K562 (cell line): Measurements from ENCODE around the gene CMIP. TPM values are rescaled to one million over a fixed set of nuclear protein-coding genes. Genes with fewer than 3 reads are reported as not detected.

ENCODE experiments used
- HMBOX1 ChIP-seq: sonication (generic); IDR thresholded peaks from 2 replicates; pipeline ENCODE4 v1.6.1; 2016
- HNRNPLL ChIP-seq: fragments of 200-400 bp; formaldehyde crosslinking; IDR thresholded peaks from 2 replicates; pipeline ENCODE4 v1.6.1; 2017; ENCODE audit warnings: low read length, low read depth, mild to moderate bottlenecking; ENCODE audit not compliant: poor library complexity, severe bottlenecking
- KDM1A ChIP-seq, 2 experiments: fragments of 450-650 bp; IDR thresholded peaks; 2 replicates each; pipeline ENCODE4 v1.6.1; 2016; ENCODE audit warnings: mild to moderate bottlenecking in 2 of 2
- NFATC3 ChIP-seq: fragments of 450-650 bp; IDR thresholded peaks from 2 replicates; pipeline ENCODE4 v1.6.1; 2017; ENCODE audit warnings: mild to moderate bottlenecking
- NFE2 ChIP-seq: IDR thresholded peaks from 2 replicates; pipeline ENCODE4 v1.6.1; 2014; ENCODE audit warnings: antibody characterized with exemption, low read depth
- RBBP5 ChIP-seq: fragments of 200-600 bp; sonication (generic); IDR thresholded peaks from 2 replicates; pipeline ENCODE4 v1.6.1; 2012; ENCODE audit warnings: borderline replicate concordance, mild to moderate bottlenecking, low read length, control low read depth, inconsistent platforms; ENCODE audit not compliant: insufficient read depth, poor library complexity, severe bottlenecking
- RBM22 ChIP-seq: fragments of 200-400 bp; formaldehyde crosslinking; IDR thresholded peaks from 2 replicates; pipeline ENCODE4 v1.6.1; 2018; ENCODE audit warnings: low read length, low read depth; ENCODE audit not compliant: poor library complexity, severe bottlenecking
- RREB1 ChIP-seq: fragments of 250-450 bp; sonication (Bioruptor Pico); IDR thresholded peaks from 2 replicates; pipeline ENCODE4 v1.4.0; 2020
- SRSF7 ChIP-seq: fragments of 200-400 bp; formaldehyde crosslinking; optimal IDR thresholded peaks from 2 replicates; pipeline ENCODE3; 2017; ENCODE audit warnings: mild to moderate bottlenecking, low read depth, low read length
- TGIF2 ChIP-seq: sonication (generic); formaldehyde crosslinking; IDR thresholded peaks from 2 replicates; pipeline ENCODE4 v1.8.1; 2022; ENCODE audit warnings: mild to moderate bottlenecking, missing genetic modification reagents, moderate library complexity
- YBX1 ChIP-seq: fragments of 450-650 bp; IDR thresholded peaks from 2 replicates; pipeline ENCODE4 v1.7.1; 2016; ENCODE audit warnings: mild to moderate bottlenecking
- ZBTB12 ChIP-seq: fragments of 250-450 bp; sonication (Bioruptor Pico); IDR thresholded peaks from 2 replicates; pipeline ENCODE4 v1.4.0; 2020
- ZBTB34 ChIP-seq: fragments of 250-450 bp; sonication (Bioruptor Pico); IDR thresholded peaks from 2 replicates; pipeline ENCODE4 v1.8.0; 2021; ENCODE audit warnings: mild to moderate bottlenecking, moderate library complexity
- ZC3H4 ChIP-seq: sonication (generic); formaldehyde crosslinking; IDR thresholded peaks from 2 replicates; pipeline ENCODE4 v1.9.0; 2021; ENCODE audit warnings: missing genetic modification reagents, borderline replicate concordance
- ZNF165 ChIP-seq: fragments of 250-450 bp; sonication (Bioruptor Pico); IDR thresholded peaks from 2 replicates; pipeline ENCODE4 v1.4.0; 2020; ENCODE audit warnings: borderline replicate concordance
- ZZZ3 ChIP-seq: fragments of 450-650 bp; IDR thresholded peaks from 2 replicates; pipeline ENCODE4 v1.6.1; 2016; ENCODE audit warnings: antibody characterized with exemption, mild to moderate bottlenecking, moderate library complexity
- polyA plus RNA-seq, 8 experiments: library from polyadenylated mRNA; depleted of rRNA in 4 of 8; stranded (reverse) in 5 of 8; unstranded in 3 of 8; fragments of >200 nt; fragmentation: Nextera tagmentation in 2 of 8; fragmentation: Illumina TruSeq in 1 of 8; extraction: Ambion mirVana in 2 of 8; extraction: Trizol in 1 of 8; gene quantifications; 2 replicates each; pipeline versions ENCODE4 v1.2.1 to v1.2.3, GENCODE V29; 2011 to 2014; ENCODE audit warnings: inconsistent platforms in 1 of 8, missing spikeins in 1 of 8
- total RNA-seq, 7 experiments: library from RNA; depleted of rRNA in 6 of 7; stranded (reverse); fragments of >200 nt in 6 of 7; fragmentation: Illumina TruSeq in 2 of 7; extraction: Trizol in 2 of 7; gene quantifications; 2 replicates each; pipeline versions ENCODE4 v1.2.1 to v1.2.3, GENCODE V29; 2011 to 2021; ENCODE audit warnings: low replicate concordance in 1 of 7
- TF ChIP-seq, protein P1 (sequence below), 3 experiments: fragments of 200-800 bp in 1 of 3; sonication (Bioruptor generic) in 1 of 3; sonication (generic) in 1 of 3; formaldehyde crosslinking in 1 of 3; IDR thresholded peaks; 2 replicates each; pipeline versions ENCODE4 v1.6.1 to v1.8.0; 2016 to 2022; ENCODE audit warnings: mild to moderate bottlenecking in 2 of 3, missing compliant biosample characterization in 2 of 3, missing genetic modification characterization in 2 of 3, missing genetic modification reagents in 1 of 3

Gene CMIP
- total and polyA plus RNA-seq, 9 of the 15 experiments (the other 6 are each of a cell fraction or from before 2014, with no cell fraction given) = 0.94 to 82.5 (median 10.3) TPM

GRCh38 chr16:81482329-81483063, 37.9 kb downstream of the CMIP start (continued):
- TF ChIP-seq NFATC3 (no peak), SRSF7 (no peak), ZBTB12 (CRISPR knock-in tag) (no peak), ZC3H4 (no peak), TGIF2 (CRISPR knock-in tag) (no peak), YBX1 (no peak), ZBTB34 (CRISPR knock-in tag) (no peak), RBM22 (no peak), KDM1A (IDR thresholded peaks at IDR 0.05) (peak; percentile 70 to 82; a peak in 3 of 4 replicates), HNRNPLL (no peak), ZZZ3 (no peak), ZNF165 (no peak), RBBP5 (no peak), RREB1 (CRISPR knock-in tag) (no peak), HMBOX1 (no peak), NFE2 (no peak)
- TF ChIP-seq, protein P1, sequence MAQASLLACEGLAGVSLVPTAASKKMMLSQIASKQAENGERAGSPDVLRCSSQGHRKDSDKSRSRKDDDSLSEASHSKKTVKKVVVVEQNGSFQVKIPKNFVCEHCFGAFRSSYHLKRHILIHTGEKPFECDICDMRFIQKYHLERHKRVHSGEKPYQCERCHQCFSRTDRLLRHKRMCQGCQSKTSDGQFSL (CRISPR knock-in tag; IDR thresholded peaks at IDR 0.05) = no peak
- TF ChIP-seq, protein P1 (tag; IDR thresholded peaks at IDR 0.05) = no peak
